HepG2 (cell line): ENCODE measurements around the gene TEX22. TPM values are rescaled to one million over a fixed set of nuclear protein-coding genes. Genes with fewer than 3 reads are reported as not detected.

Experiments used
- ATAC-seq: fragments of 200-7000 bp; cut with Tn5 transposase; 3 replicates; pipeline ENCODE4 v1.9.1; 2020; ENCODE audit warnings: mild to moderate bottlenecking, moderate library complexity
- BruUV-seq: library from RNA; stranded (reverse); fragments of 400-500 nt; replicated peaks from 2 replicates; lab custom pipeline; 2021; lab: Mats Ljungman, UMichigan
- CTCF ChIA-PET: fragments of 300-600 bp; formaldehyde crosslinking; extraction: SDS; loops from one replicate; lab custom pipeline; 2021; ENCODE audit warnings: low total read pairs, inconsistent platforms, low intra/inter-chr PET ratio; lab: Yijun Ruan, JAX
- POLR2A ChIA-PET: fragments of 350-600 bp; sonication (Branson Sonifier 250); formaldehyde crosslinking; loops from one replicate; lab custom pipeline; 2020; ENCODE audit warnings: antibody characterized with exemption, inconsistent platforms; lab: Yijun Ruan, JAX
- DNase-seq: peaks from one replicate; pipeline ENCODE4 v3.0.0-alpha.2; 2015; ENCODE audit warnings: low spot score
- FAIRE-seq: peaks from 3 replicates; lab custom pipeline; 2011; peaks lifted over from hg19 to GRCh38; lab: Jason Lieb, UNC
- H2AFZ ChIP-seq: one replicate; pipeline ENCODE4 v1.6.1; 2011; ENCODE audit warnings: low read length, inconsistent platforms
- H3K27ac ChIP-seq: fragments of 300-600 bp; 3 replicates; pipeline ENCODE4 v1.8.0; 2011; ENCODE audit warnings: mixed run types, mild to moderate bottlenecking, mixed read lengths, low read length, inconsistent platforms; ENCODE audit not compliant: insufficient read depth; ENCODE audit errors: extremely low read length
- H3K27me3 ChIP-seq, 2 experiments: fragments of 200-600 bp in 1 of 2; 2 replicates in 1 of 2; 3 replicates in 1 of 2; pipeline versions ENCODE4 v1.6.0 to v1.8.0; 2011; ENCODE audit warnings: low read length in 2 of 2, mild to moderate bottlenecking in 2 of 2, moderate library complexity in 2 of 2, inconsistent platforms in 1 of 2; ENCODE audit not compliant: insufficient read depth in 2 of 2, control insufficient read depth in 1 of 2
- H3K36me3 ChIP-seq, 2 experiments: fragments of 200-600 bp in 1 of 2; replicated peaks in 1 of 2; 2 replicates in 1 of 2; 3 replicates in 1 of 2; pipeline versions ENCODE4 v1.5.1 to v1.8.0; 2011; ENCODE audit warnings: low read length in 2 of 2, inconsistent platforms in 1 of 2; ENCODE audit not compliant: insufficient read depth in 2 of 2, control insufficient read depth in 1 of 2
- H3K4me1 ChIP-seq: 2 replicates; pipeline ENCODE4 v1.5.1; 2012; ENCODE audit warnings: low read length, inconsistent platforms; ENCODE audit not compliant: insufficient read depth
- H3K4me2 ChIP-seq: 2 replicates; pipeline ENCODE4 v1.6.0; 2011; ENCODE audit warnings: low read depth, low read length, inconsistent platforms
- H3K4me3 ChIP-seq, 3 experiments: fragments of 200-600 bp in 1 of 3; sonication (generic), shearing (Covaris generic) in 1 of 3; replicated peaks in 1 of 3; 2 replicates each; pipeline ENCODE4 v1.5.1; 2011 to 2016; ENCODE audit warnings: low read length in 3 of 3, inconsistent platforms in 2 of 3, low read depth in 2 of 3, mild to moderate bottlenecking in 2 of 3, control low read depth in 1 of 3, mixed read lengths in 1 of 3; ENCODE audit not compliant: insufficient read depth in 1 of 3
- H3K79me2 ChIP-seq: one replicate; pipeline ENCODE4 v1.6.1; 2011; ENCODE audit warnings: low read length, inconsistent platforms; ENCODE audit not compliant: insufficient read depth
- H3K9ac ChIP-seq: 2 replicates; pipeline ENCODE4 v1.6.0; 2011; ENCODE audit warnings: mild to moderate bottlenecking, low read depth, low read length, inconsistent platforms; ENCODE audit not compliant: insufficient read depth
- H3K9me3 ChIP-seq: 2 replicates; pipeline ENCODE4 v1.5.1; 2012; ENCODE audit warnings: mild to moderate bottlenecking, low read length
- H4K20me1 ChIP-seq: 2 replicates; pipeline ENCODE4 v1.6.0; 2011; ENCODE audit warnings: inconsistent platforms, mild to moderate bottlenecking, low read length, moderate library complexity; ENCODE audit not compliant: insufficient read depth
- SIN3B ChIP-seq: fragments of 150-350 bp; IDR thresholded peaks from 2 replicates; pipeline ENCODE4 v1.6.1; 2014; ENCODE audit warnings: low read length
- SMAD9 ChIP-seq: sonication (generic); formaldehyde crosslinking; IDR thresholded peaks from 2 replicates; pipeline ENCODE4 v1.5.1; 2020; ENCODE audit warnings: mild to moderate bottlenecking, missing genetic modification reagents
- TCF12 ChIP-seq, 2 experiments: fragments of 450-650 bp in 1 of 2; sonication (generic) in 1 of 2; formaldehyde crosslinking in 1 of 2; IDR thresholded peaks; 2 replicates each; pipeline versions ENCODE4 v1.6.1 to v1.8.0; 2017 to 2022; ENCODE audit warnings: antibody characterized with exemption in 1 of 2, mild to moderate bottlenecking in 1 of 2, missing genetic modification reagents in 1 of 2, moderate library complexity in 1 of 2
- ZNF282 ChIP-seq: fragments of 450-650 bp; IDR thresholded peaks from 2 replicates; pipeline ENCODE4 v1.6.1; 2018; ENCODE audit not compliant: partially characterized antibody
- ZNF839 ChIP-seq: sonication (generic); formaldehyde crosslinking; IDR thresholded peaks from 2 replicates; pipeline ENCODE4 v1.4.0; 2020; ENCODE audit warnings: missing genetic modification reagents, mild to moderate bottlenecking, borderline replicate concordance
- WGBS: methylation state at CpG from one replicate; pipeline ENCODE4 v1.1.6; 2017; ENCODE audit warnings: low lambda C conversion rate; 5-methylcytosine and 5-hydroxymethylcytosine counted together
- in situ Hi-C: cut with HindIII; loops from 2 replicates; pipeline ENCODE4 v1.10.0; 2017; ENCODE audit warnings: low pct_unique_long_range_greater_than_20kb; ENCODE audit not compliant: extremely low pct_ligation_motif_present
- intact Hi-C: fragments of 100-400 bp; cut with micrococcal nuclease; formaldehyde crosslinking; loops from one replicate; pipeline ENCODE4 v1.10.0; 2022; ENCODE audit not compliant: unreplicated experiment
- polyA plus RNA-seq, 8 experiments: library from polyadenylated mRNA; depleted of rRNA in 3 of 8; stranded (reverse) in 7 of 8; unstranded in 1 of 8; fragments of >200 nt; fragmentation: Illumina TruSeq in 4 of 8; extraction: Trizol in 4 of 8; gene quantifications; 2 replicates each; pipeline versions ENCODE4 v1.2.1 to v1.2.3, GENCODE V29; 2011 to 2016; ENCODE audit warnings: low read depth in 4 of 8, missing spikeins in 1 of 8, mixed read lengths in 1 of 8; ENCODE audit not compliant: insufficient read depth in 1 of 8
- total RNA-seq, 5 experiments: library from RNA; depleted of rRNA; stranded (reverse); fragments of >200 nt; fragmentation: Illumina TruSeq; extraction: Trizol; gene quantifications; 2 replicates each; pipeline ENCODE4 v1.2.3, GENCODE V29; 2016; ENCODE audit warnings: low read depth in 1 of 5

TEX22 gene
- total and polyA plus RNA-seq, 2 of the 13 experiments (the other 11 are each of a cell fraction or from before 2014, with no cell fraction given) = 0.07 to 0.27 TPM

DNA sequence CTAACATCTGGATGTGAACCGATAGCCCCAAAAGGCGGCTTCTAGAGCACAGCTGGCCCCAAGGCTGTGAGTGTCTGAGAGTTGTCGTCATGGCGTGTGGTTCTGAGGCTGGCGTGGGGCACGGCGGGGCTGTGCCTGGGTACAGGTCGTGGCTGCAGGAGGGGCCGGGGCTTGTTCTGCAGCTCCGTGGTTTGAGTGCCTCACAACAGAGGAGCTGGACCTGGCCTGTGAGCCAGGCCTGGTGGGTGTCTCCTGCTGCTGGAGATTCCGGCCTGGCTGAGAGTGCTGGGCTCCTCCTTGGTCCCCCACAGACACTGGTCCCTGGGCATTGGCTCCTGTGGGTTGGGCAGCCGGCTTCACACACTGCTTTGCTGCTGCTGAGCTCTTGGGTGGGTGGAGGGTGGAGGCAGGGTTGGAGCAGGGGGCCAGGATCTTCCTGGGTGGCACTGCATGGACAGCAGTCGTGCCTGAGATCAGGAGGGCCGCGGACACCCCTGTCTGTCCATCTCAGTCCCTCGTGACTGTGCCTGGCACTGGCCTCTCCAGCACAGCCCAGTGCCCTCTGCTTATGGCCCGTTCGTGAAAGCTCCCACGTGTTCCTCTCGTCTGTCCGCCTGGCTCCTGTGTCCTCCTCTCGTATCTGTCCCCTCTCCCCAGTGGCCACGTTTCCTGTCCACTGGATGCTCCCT lies 31.8 kb upstream of the TEX22 start (continued):
- TF ChIP-seq ZNF839 (CRISPR knock-in tag) = no peak
- no peak for TF ChIP-seq SMAD9 (CRISPR knock-in tag)
- TF ChIP-seq ZNF282 = no peak

DNA sequence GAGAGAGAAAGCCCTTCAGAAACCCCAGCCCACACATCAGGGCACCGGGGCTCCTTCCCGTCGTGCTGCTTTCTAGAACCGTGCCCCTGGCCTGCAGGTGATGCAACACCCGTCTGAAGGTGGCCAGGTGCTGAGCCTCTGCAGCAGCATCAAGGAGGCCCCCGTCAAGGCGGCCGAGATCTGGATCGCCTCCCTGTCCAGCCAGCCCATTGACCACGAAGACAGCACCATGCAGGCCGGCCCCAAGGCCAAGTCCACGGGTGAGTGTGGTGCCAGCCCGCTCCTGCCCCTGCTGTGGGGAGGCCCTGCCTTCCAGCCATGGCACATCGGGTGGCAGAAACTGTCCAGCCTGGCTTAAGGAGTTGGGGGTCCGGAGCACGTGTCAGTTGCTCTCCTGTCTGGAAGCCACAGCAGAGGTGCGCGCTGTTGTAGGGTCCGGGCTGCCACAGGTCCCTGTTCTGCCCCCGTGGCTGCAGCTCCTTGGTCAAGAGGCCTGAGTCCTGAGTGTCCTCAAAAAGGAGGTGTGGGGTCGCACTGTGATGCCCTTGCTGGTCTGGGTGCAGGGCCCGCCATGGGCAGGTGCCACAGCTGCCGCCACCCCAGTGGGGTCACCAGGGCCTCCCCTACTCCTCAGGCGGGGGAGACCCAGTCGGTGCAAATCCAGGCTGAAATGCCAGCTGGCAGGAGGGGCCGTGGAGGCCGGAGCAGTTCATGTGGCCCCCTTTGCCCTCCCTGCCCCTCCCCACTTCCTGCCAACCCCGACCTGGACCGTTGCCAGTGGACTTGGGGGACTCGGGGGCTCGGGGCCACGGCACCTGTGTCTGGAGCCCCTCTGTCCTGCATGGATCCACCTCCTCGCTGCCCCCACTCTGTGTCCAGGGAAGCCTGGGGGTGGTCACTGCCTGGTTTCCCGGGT lies 31.0 kb upstream of the TEX22 start:
- ChIA-PET POLR2A (no interaction called here), CTCF (interaction anchor here (0.7 kb wide), 1 partner anchor 165 kb away, joined by 3 read pairs; no protein-coding TSS in a partner anchor)
- ATAC-seq = no peak

More for the DNA sequence above, 31.0 kb upstream of the TEX22 start:
- H3K9ac ChIP-seq = no peak overlapping the region
- H3K9me3 ChIP-seq = no peaks in the 10 kb centered on the region
- no peaks in the 10 kb centered on the region; a peak in 1 of 5 replicates for H3K36me3 ChIP-seq
- H2AFZ ChIP-seq = no peak overlapping the region
- BruUV-seq = no TSS peak
- no peaks in the 10 kb centered on the region for H3K79me2 ChIP-seq
- intact Hi-C loops = no loop called here
- DNase-seq (no peak), FAIRE-seq (no peak)
- H3K27me3 ChIP-seq = no peaks in the 10 kb centered on the region
- no peaks in the 10 kb centered on the region for H4K20me1 ChIP-seq
- no peak overlapping the region for H3K4me3 ChIP-seq
- H3K27ac ChIP-seq = no peak overlapping the region
- no peaks in the 10 kb centered on the region for H3K4me1 ChIP-seq
- WGBS = 89% methylated on average over 9 of the region's 34 CpGs
- in situ Hi-C loops = no loop called here
- no peak for TF ChIP-seq TCF12 (IDR thresholded peaks at IDR 0.05)
- TF ChIP-seq TCF12 (CRISPR knock-in tag; IDR thresholded peaks at IDR 0.05) = no peak
- TF ChIP-seq SMAD9 (CRISPR knock-in tag) = no peak
- TF ChIP-seq SIN3B = no peak
- H3K4me2 ChIP-seq = no peak overlapping the region
